Endometrium (tissue), 2 donors: ENCODE data around the gene RPAP2.
"Not testable (repeated sequence)": the region's sequence is repeated elsewhere in the genome, so short reads cannot be mapped to it uniquely, and the experiment has no call there.

Experiments
- FAIRE-seq: peaks from 2 replicates; lab custom pipeline; 2012; peaks lifted over from hg19 to GRCh38; lab: Jason Lieb, UNC
- donor health status: control.
- donor health status: control.

Gene RPAP2

GRCh38 chr1:92376345-92376744 is 77.5 kb downstream of the RPAP2 start:
- no peak for FAIRE-seq

DNA sequence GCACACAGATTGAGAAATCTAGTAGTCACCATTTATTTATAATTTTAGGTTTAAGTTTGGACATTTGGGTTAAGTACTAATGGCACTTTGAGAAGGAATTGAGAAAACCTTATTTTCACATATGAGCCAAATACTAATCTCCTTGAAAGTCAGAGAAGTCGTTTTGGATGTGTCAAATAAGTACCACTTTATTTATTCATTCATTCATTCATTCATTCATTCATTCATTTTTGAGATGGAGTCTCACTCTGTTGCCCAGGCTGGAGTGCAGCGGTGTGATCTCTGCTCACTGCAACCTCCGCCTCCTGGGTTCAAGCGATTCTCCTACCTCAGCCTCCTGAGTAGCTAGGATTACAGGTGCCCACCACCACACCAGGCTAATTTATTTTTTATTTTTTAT is 79.1 kb downstream of the RPAP2 start:
- not testable (repeated sequence) for FAIRE-seq

DNA sequence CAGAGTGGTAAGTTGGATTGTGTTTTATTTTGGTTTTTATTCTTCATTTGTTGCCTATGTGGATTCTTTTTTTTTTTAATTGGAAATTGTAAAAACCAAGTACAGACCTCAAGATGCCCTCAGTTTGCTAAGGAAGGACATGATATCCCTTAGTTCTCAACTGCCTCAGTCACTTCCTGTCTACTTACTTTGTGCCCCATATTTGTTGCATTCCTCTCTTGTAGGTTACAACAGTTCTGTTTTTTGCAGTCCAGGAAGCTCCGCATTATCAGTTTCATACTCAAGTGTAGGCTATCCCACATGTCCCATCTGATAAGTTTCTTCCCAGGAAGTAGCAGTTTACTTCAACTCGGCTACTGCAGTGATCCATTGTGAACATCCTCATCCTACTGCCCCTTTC is 82.0 kb downstream of the RPAP2 start:
- FAIRE-seq = no peak

- FAIRE-seq = not testable (repeated sequence)
These were observed 95.1 kb downstream of the RPAP2 start for GRCh38 chr1:92393966-92394365.

DNA sequence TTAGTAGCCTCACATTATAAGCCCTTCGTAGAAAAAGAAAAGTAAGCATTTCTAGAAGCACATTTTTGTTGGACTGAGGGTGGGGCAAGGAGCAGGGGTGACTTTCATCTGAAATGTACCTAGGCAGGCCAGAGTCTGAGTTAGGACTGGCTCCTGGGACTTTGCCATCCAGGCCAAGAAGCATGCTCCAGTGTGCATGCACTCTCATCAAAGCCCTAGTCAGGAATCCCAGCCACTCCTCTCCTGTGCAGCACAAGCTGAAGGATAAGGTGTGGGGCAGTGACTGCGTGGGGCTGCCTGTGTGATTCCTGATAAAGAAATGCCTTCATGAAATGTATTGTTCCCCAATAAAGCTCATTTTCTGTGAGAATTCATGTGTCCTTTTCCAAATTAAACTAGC is 99.7 kb downstream of the RPAP2 start:
- FAIRE-seq = no peak

DNA sequence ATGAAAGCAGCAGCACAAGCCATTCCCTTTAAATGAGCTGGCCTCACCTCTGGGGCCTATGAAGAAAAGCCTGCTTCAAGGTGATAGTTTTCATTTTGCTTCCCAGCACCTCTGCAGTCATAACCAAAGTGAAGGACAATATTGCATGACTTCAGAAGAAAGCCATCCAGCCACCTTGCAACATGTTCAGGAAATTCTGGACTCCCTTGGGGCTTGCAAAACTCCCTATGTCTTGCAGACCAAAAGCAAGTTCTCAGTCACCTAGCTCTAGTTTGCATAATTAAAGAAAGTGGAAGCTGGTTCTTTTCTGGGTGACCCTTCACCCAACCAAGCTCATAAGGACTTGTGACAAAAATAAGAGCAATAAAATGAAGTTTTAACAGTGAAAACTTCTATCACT is 100.2 kb downstream of the RPAP2 start:
- FAIRE-seq = no peak

GRCh38 chr1:92404661-92405060 is 105.8 kb downstream of the RPAP2 start:
- no peak for FAIRE-seq

GRCh38 chr1:92408825-92409224 is 110.0 kb downstream of the RPAP2 start:
- FAIRE-seq = no peak

DNA sequence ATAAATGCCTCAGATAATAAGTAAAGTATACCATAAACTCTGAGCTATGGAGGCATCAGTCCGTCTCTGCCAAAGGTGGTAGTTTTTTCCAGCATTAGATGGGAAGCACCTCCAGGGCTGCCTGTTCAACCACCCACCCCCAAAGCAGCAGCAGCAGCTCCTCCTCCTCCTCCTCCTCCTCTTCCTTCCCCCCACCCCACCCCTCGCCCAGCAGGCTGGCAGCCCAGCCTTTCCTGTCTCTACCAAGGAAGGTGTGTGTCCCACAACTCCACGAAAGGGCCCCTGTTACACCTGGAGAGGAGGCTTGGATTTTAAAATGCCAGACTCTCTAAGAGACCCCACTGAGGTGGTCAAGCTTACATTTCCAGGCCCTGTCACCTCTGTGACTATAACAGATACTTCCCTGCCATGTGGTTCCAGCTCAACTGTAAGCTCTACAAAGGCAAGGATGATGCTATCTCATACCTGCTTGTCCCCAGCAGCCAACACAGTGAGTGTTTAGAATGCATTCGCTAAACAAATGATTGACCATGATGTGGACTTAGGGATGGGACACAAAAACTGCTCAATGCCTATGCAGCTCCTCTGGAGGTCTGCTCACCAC is 111.2 kb downstream of the RPAP2 start:
- no peak for FAIRE-seq

- FAIRE-seq = no peak
These were observed 111.8 kb downstream of the RPAP2 start for GRCh38 chr1:92410706-92411105.

DNA sequence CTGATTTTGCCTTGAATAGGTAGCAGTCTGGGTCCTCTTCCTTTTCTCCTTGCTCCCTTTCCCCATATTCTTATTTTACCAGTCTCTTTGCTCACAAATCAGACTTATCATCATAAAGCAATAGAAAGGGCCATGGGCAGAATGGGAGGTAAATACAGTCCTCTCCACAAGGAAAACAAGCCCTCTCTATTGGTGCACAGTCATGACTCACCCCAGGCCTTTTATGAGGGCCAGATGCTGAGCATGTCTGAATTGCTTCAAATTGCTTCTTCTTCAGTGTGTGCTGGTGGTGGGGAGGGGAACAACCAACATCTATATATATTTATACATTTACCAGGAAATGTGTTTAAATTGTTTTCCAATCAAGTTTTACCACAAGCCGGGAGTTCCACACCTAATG is 112.7 kb downstream of the RPAP2 start:
- FAIRE-seq = no peak

DNA sequence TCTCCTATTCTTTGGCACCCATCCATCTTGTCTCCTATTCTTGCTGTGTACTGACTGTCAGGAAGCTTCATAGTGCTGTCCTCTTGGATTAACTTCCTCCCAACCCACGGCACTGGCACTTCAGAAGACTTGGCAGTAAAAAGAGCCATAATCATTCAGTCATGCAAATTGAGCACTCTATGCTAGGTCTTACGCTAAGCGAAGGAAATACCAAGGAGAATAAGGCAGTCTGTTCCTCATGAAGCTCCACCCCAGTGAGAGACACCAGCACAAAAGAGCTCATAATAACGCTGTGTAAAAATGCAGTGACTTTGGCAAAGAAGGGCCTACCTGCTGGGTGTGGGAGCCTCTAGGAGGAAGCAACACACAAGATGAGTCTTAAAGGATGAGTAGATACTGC is 120.8 kb downstream of the RPAP2 start:
- no peak for FAIRE-seq

DNA sequence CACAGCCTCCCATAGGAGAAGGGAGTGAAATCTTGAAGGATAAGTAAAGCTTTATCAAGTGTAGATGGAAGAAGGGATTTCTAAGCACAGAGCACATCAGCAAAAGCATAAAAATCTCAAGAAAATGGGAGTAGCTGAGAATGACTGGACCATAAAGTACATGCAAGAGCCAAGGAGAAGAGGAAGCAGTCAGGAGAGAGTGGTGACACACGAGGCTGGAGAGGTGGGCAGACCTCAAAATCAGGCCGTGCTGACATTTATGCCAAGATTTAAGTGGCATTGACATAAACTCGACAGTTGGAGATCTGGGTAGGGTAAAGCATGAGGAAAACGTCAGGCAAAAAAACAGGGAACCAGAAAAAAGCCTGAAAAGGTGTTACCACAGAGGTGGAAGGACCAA is 125.5 kb downstream of the RPAP2 start:
- FAIRE-seq = no peak

GRCh38 chr1:92425617-92426016 is 126.8 kb downstream of the RPAP2 start:
- FAIRE-seq = no peak

- FAIRE-seq = no peak
These were observed 131.2 kb downstream of the RPAP2 start for GRCh38 chr1:92430030-92430429.

DNA sequence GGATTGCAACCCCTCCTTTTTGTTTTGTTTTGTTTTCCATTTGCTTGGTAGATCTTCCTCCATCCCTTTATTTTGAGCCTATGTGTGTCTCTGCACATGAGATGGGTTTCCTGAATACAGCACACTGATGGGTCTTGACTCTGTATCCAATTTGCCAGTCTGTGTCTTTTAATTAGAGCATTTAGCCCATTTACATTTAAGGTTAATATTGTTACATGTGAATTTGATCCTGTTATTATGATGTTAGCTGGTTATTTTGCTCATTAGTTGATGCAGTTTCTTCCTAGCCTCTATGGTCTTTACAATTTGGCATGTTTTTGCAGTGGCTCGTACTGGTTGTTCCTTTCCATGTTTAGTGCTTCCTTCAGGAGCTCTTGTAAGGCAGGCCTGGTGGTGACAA is 135.7 kb downstream of the RPAP2 start:
- not testable (repeated sequence) for FAIRE-seq

- no peak for FAIRE-seq
These were observed 140.4 kb downstream of the RPAP2 start for GRCh38 chr1:92439291-92439690.

- FAIRE-seq = no peak
These were observed 142.4 kb downstream of the RPAP2 start for GRCh38 chr1:92441316-92441696.

GRCh38 chr1:92441697-92442342 is 143.0 kb downstream of the RPAP2 start:
- FAIRE-seq = no peak

- FAIRE-seq = no peak
These were observed 143.5 kb downstream of the RPAP2 start for GRCh38 chr1:92442351-92442750.

- no peak for FAIRE-seq
These were observed 145.0 kb downstream of the RPAP2 start for GRCh38 chr1:92443893-92444292.

- FAIRE-seq = no peak
These were observed 145.5 kb downstream of the RPAP2 start for GRCh38 chr1:92444351-92444750.

- FAIRE-seq = no peak
These were observed 147.0 kb downstream of the RPAP2 start for GRCh38 chr1:92445865-92446264.

GRCh38 chr1:92446546-92446945 is 147.7 kb downstream of the RPAP2 start:
- no peak for FAIRE-seq
